GM10248 (cell line): ENCODE data around the gene CIB4.

Experiments
- CTCF ChIA-PET: fragments of 300-600 bp; sonication (Branson Sonifier 250); formaldehyde crosslinking; extraction: SDS; loops from one replicate; lab custom pipeline; 2021; ENCODE audit warnings: antibody characterized with exemption; lab: Yijun Ruan, JAX
- POLR2A ChIA-PET: fragments of 350-650 bp; sonication (Branson Sonifier 250); formaldehyde crosslinking; extraction: SDS; loops from one replicate; lab custom pipeline; 2020; ENCODE audit warnings: antibody characterized with exemption; lab: Yijun Ruan, JAX
- DNase-seq: peaks from one replicate; pipeline ENCODE4 v3.0.0; 2012; ENCODE audit errors: extremely low spot score
- TF ChIP-seq, protein P1 (sequence below): IDR thresholded peaks from 2 replicates; pipeline ENCODE4 v1.5.1; 2012; ENCODE audit warnings: mild to moderate bottlenecking, low read depth; ENCODE audit errors: extremely low read depth, missing control alignments, control extremely low read depth

CIB4 gene

DNA sequence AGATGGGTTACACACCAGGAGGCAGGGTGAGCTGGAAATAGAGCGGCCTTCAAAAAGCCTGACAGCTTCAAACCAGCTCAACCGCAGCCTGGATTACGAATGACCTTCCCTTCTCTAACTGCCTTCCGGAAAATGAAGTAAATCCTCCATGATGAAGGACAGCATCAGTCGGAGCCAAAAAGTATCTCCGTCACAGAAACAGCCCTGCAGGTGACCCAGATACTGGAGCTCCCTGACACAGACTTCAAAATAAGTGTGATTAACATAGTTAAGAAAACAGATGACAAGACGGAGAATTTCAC lies 10.3 kb upstream of the CIB4 start:
- CTCF ChIA-PET, result interaction anchor here (0.6 to 1.2 kb wide), 4 partner anchors 10 to 142 kb away, joined by 3 read pairs; partner anchors contain the start of gene CIB4
- no peak for DNase-seq
- POLR2A ChIA-PET, result no interaction called here
- TF ChIP-seq, protein P1, sequence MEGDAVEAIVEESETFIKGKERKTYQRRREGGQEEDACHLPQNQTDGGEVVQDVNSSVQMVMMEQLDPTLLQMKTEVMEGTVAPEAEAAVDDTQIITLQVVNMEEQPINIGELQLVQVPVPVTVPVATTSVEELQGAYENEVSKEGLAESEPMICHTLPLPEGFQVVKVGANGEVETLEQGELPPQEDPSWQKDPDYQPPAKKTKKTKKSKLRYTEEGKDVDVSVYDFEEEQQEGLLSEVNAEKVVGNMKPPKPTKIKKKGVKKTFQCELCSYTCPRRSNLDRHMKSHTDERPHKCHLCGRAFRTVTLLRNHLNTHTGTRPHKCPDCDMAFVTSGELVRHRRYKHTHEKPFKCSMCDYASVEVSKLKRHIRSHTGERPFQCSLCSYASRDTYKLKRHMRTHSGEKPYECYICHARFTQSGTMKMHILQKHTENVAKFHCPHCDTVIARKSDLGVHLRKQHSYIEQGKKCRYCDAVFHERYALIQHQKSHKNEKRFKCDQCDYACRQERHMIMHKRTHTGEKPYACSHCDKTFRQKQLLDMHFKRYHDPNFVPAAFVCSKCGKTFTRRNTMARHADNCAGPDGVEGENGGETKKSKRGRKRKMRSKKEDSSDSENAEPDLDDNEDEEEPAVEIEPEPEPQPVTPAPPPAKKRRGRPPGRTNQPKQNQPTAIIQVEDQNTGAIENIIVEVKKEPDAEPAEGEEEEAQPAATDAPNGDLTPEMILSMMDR, result no peak

DNA sequence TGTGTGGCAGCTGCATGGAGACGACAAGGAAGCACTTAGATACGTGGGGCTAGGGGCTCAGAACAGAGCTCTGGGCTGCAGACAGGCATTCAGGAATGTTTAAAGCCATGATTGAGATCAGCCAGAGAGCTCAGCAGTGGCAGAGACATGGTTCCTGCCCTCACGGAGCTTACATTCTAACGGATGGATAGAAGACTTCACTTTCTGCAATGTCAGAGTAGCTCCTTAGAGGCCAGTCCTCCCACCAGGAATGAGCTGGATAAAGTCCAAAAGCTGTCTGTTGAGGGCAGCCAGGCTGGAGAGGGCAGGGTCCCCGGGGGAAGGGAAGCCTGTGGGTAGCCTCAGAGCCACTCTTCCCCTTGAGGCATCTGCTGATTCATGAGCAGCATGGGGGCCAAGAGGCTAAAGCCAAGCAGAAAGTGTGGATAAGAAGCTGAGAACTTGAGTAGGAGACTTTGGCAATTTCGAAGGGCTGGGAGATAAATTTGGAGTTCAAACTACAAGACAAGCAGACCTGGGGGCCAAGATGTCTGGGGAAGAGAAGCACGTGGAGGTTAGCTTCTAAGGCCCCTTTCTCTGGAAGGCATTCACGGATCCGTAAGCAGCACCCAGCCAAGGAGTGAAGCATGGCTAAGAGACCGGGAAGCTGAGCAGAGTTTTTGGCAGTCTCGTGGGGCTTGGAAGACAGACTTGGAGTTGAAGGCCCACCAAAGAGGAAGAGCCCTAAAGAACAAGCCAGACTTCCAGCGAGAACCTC lies 9.7 kb upstream of the CIB4 start:
- no peak for DNase-seq
- ChIA-PET POLR2A (no interaction called here), CTCF (interaction anchor here (0.6 to 1.2 kb wide), 4 partner anchors 10 to 141 kb away, joined by 3 read pairs; partner anchors contain the start of gene CIB4)
- TF ChIP-seq, protein P1, result no peak

DNA sequence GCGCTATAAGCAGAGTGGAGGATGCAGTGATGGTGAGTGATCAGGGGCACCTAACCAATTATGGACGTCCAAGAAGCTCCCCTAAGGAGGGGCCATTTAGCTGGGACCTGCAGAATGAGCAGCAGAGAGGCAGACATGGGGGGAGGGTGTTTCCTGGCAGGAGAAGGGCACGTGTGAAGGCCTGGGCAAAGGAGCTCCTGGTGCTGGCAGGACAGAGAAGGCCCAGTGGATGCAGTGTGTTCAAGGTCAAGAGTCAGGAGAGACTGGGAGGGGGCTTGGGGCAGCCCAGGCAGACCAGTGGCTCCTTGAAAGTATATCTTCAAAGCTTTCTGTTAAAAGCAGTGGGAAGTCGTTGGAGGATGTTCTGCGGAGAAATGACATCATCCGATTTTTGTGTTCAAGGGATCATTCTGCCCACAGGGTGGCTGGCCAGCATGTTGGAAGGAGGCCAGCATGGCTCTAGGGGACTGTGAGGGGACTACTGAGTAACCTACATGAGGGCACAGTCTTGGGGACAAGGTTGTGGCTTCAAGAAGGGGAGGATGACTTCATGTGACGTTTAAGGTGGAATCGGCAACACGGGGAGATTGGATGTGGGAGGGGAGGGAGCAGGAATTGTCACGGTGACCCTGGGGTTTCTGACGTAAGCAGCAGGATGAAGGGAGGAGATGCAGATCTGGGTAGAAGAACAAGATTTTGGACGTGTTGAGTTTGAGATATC lies 9.0 kb upstream of the CIB4 start:
- DNase-seq, result no peak
- TF ChIP-seq, protein P1, result no peak
- ChIA-PET POLR2A (no interaction called here), CTCF (interaction anchor here (1.1 to 1.2 kb wide), 3 partner anchors 9 to 96 kb away, joined by 3 read pairs; partner anchors contain the start of gene CIB4)

DNA sequence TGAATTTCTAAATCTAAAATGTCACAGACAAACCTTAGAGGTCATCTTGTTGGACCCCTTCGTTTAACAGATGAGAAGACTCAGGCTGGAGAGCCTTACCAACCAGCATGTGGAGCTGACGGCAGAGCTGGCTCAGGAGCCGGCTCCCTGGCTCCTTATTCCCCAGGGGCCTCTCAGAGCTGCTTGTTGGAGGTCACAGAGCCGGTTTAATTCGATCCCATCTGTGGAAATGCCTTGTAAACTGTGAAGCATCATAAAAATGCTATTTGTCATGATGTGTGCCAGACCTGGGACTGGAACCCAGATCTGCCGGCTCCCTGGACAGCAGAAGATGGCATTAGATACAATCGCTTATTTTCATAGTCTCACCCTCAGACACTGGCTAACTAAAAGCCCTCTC lies 8.2 kb upstream of the CIB4 start:
- ChIA-PET POLR2A (no interaction called here), CTCF (no interaction called here)
- DNase-seq, result no peak
- TF ChIP-seq, protein P1, result no peak

DNA sequence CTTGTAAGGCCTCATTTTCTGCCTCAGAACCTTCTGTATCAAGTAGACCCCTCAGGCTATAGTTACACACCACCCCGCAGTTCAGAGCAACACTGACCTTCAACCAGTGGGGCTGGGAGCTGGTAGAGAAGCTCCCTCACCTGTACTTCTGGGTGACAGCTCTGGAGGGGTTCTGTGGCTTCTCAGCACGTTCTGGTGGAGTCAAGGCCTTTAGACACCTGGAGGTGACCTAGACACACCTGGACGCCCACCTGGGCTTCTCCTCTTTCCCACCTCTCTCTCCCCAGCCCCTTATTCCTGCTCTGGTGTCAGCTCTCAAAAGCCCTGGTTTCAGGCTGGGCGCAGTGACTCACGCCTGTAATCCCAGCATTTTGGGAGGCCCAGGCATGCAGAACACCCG lies 7.3 kb upstream of the CIB4 start:
- TF ChIP-seq, protein P1, result no peak
- ChIA-PET POLR2A (no interaction called here), CTCF (no interaction called here)
- DNase-seq, result no peak

DNA sequence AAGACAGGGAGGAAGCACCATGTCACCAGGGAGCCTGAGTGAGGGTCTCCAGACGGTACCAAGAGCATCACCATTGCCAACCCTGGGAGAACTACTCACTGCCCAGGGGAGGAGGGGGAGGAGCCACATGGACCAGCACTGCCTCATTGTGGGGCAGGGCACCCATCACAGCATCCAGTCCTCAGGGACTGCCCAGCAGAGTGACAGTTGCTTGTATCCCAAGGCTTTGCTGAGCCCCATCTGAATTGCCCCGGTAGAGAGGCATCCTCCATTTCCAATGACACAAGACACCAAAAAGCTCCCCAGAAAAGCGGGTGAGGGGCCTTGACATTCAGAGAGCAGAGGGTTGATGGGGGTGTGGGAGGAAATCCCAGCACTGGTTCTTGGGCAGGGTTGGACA lies 6.8 kb upstream of the CIB4 start:
- CTCF ChIA-PET, result no interaction called here
- TF ChIP-seq, protein P1, result no peak
- POLR2A ChIA-PET, result no interaction called here
- no peak for DNase-seq
